Stromal cell of bone marrow (primary cell): ENCODE measurements around the gene MRPL40.

Source experiments
- DNase-seq: peaks from one replicate; pipeline ENCODE4 v3.0.0-alpha.2; 2012; ENCODE audit warnings: low read depth

Gene MRPL40

GRCh38 chr22:19463491-19464469 is 31.4 kb downstream of the MRPL40 start:
- peak; percentile 39 for DNase-seq

DNA sequence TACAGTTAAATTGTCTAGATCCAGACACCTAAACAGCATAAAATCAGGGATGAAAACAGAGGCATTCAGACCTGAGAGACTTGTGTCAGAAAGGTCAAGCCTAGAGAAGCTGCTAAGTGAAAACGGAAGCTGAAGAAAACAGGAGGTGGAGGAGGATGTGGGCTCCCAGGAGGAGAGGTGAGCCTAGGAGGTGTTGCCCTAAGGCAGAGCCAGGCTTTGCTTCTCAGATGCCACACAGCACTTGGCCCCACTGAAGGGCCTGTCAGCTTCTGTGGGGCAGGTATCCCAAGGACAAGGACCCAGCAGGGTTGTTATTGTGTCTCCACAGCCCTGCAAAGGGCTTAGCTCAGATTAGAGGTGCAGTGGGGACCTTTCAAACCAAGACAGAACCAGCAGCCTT is 32.2 kb downstream of the MRPL40 start:
- no peak for DNase-seq

GRCh38 chr22:19464975-19465374 is 32.6 kb downstream of the MRPL40 start:
- DNase-seq, result no peak

- no peak for DNase-seq
Measured at GRCh38 chr22:19466126-19466716, 33.9 kb downstream of the MRPL40 start.

- no peak for DNase-seq
Measured at GRCh38 chr22:19466848-19467752, 34.8 kb downstream of the MRPL40 start.

- no peak for DNase-seq
Measured at GRCh38 chr22:19467912-19468311, 35.6 kb downstream of the MRPL40 start.

GRCh38 chr22:19469421-19469820 is 37.1 kb downstream of the MRPL40 start:
- no peak for DNase-seq

GRCh38 chr22:19470010-19470409 is 37.7 kb downstream of the MRPL40 start:
- no peak for DNase-seq

DNA sequence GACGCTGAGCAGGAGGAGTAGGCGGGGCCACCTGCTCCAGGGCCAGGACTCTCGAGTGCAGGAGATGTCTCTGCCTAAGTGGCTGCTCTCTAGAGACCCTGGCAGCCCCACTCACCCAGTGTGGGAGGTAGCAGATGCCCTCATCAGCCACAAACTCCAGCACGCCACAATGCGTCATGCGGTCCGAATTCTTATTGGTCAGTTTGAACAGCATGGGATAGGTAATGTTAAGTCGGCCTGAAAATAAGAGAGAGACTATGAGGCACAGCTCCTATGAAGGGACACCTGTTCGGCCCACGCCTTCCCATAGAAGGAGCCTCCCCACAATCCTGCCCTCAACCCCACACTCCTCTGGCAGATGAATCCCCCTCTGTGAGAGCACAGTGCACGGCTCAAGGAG is 39.2 kb downstream of the MRPL40 start:
- DNase-seq, result no peak

GRCh38 chr22:19472233-19472632 is 39.9 kb downstream of the MRPL40 start:
- DNase-seq, result no peak

- DNase-seq, result no peak
Measured at GRCh38 chr22:19473578-19473977, 41.2 kb downstream of the MRPL40 start.

GRCh38 chr22:19476023-19476422 is 43.7 kb downstream of the MRPL40 start:
- no peak for DNase-seq

- DNase-seq, result no peak
Measured at GRCh38 chr22:19477321-19478044, 45.1 kb downstream of the MRPL40 start.

DNA sequence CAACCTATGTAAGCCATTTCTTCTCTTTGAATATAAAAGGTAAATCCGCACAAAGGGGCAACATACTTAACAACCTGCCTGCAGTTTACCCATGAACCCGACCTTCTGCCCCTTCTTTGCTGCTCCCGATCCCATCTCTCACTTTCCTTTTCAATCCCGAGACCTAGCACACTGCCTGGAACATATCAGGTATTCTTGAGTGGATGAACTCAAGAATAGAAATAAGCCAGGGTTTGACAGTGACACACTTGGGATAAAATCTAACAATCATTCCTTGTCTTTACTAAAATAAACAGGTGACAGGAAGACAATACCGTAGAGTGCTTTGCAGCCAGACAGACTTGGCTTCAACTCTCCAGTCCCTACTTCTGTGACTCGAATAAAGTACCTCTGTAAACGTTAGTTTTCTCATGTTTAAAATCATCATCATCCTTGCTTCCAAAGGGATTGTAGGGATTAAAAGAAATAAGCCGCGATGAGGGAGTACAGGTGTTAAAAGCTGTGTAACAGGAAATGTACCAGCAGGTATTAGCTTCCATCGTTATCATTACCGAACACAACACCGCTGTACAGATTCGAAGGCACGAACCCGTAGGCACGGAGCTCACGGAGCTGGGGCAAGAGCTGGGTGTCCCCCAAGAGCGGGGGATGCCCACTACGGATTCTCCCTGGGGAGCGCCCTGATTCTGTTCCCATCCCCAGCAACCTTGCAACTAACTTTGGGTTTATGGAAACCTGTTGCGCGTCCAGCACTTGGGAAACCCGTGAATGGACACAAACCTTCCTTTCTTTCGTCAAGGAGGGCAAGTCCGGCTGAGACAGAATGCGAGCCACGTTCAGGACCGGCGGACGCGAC is 45.9 kb downstream of the MRPL40 start:
- DNase-seq, result no peak

- peak; percentile 50 for DNase-seq
Measured at GRCh38 chr22:19478901-19479354, 46.6 kb downstream of the MRPL40 start, which contains the start of gene UFD1. TSS of gene UFD1 (minus strand) at chr22:19479193. CDS start at chr22:19479085, 108 bp downstream.

DNA sequence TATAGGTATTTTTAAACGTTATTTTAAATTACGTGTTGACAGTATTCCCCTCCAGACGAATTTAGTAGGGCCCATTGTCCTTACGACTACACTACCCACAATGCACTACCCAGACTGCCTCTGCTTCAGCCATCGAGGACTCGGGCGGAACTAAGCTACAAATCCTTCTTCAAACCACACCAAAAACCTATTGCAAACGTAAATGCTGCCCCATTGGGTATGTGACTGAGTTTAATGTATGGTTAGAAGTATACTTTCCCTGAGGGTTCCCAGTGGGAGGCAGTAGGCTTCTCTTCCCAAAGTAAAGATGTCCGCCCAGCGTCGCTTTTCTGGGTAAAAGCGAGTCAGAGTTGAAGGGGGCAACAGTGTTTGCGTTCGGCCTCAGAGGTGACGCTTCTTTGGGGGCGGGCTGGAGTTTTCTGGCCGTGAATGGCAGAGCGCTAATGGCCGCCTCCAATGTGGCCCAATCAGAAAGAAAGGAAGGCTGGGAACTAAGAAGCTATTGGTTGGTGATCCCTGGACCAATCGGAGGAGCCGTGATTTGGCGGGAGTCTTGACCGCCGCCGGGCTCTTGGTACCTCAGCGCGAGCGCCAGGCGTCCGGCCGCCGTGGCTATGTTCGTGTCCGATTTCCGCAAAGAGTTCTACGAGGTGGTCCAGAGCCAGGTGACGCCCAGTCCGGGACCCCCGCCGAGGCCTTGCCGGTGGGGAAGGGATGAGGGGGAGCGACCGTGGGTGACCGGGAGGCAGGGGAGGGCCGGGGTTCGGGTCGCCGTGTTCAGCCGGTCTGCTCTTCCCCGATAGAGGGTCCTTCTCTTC is 47.2 kb downstream of the MRPL40 start, which contains the start of gene CDC45:
Gene CDC45 (plus strand): TSS at position 566 of the 818 bp plus-strand sequence. CDS start 49 bp downstream, at position 615.
- DNase-seq, result peak; percentile 99

- DNase-seq, result no peak
Measured at GRCh38 chr22:19480173-19480568, 47.8 kb downstream of the MRPL40 start.

GRCh38 chr22:19480789-19481188 is 48.4 kb downstream of the MRPL40 start:
- no peak for DNase-seq

DNA sequence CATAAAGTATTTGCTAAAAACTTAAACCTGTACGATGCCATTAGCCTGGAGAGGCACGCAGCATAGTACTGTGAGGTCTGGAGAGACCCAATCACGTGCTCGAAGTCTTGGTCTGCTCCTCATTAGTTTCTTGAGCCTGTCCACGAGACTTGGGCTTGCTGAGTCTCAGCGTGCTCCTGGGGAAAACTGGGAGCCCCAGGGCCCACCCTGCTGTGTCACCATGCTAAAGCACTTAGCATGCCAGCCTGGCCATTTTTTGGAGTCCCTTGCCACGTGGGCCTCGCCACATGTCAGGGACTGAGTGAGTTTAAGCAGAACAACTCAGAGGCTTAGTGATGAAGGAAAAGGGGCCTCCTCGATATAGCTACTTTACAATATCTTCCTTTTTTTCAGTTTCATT is 50.0 kb downstream of the MRPL40 start:
- no peak for DNase-seq
